HEK293 (cell line): ENCODE measurements around the gene RPS29.
A peak's percentile ranks its signal among the peaks of the same experiment; 100 is the strongest.

Experiments
- CTCF ChIA-PET: fragments of 350-600 bp; formaldehyde crosslinking; extraction: SDS; loops from one replicate; lab custom pipeline; 2021; ENCODE audit warnings: antibody characterized with exemption; lab: Yijun Ruan, JAX
- POLR2A ChIA-PET: fragments of 300-600 bp; formaldehyde crosslinking; extraction: SDS; loops from one replicate; lab custom pipeline; 2020; ENCODE audit warnings: antibody characterized with exemption, inconsistent platforms; lab: Yijun Ruan, JAX
- H3K27ac ChIP-seq: fragments of 200-500 bp; sonication (Bioruptor generic); 2 replicates; pipeline ENCODE4 v1.5.1; 2014; ENCODE audit warnings: low read depth, low read length, control low read depth, inconsistent platforms; ENCODE audit errors: extremely low read depth
- H3K36me3 ChIP-seq, 2 experiments: fragments of 200-500 bp in 1 of 2; sonication (Bioruptor generic) in 1 of 2; 1 replicate in 1 of 2; 2 replicates in 1 of 2; pipeline ENCODE4 v1.5.1; 2014 to 2017; ENCODE audit warnings: inconsistent platforms in 2 of 2, low read length in 2 of 2; ENCODE audit not compliant: control insufficient read depth in 2 of 2, insufficient read depth in 1 of 2
- H3K4me1 ChIP-seq: fragments of 200-500 bp; sonication (Bioruptor generic); 2 replicates; pipeline ENCODE4 v1.5.1; 2014; ENCODE audit warnings: mild to moderate bottlenecking, low read length, inconsistent platforms; ENCODE audit not compliant: control insufficient read depth, insufficient read depth
- H3K4me3 ChIP-seq: 2 replicates; pipeline ENCODE4 v1.5.1; 2011; ENCODE audit warnings: low read depth, mild to moderate bottlenecking, control low read depth, low read length, moderate library complexity
- H3K9me3 ChIP-seq: fragments of 200-500 bp; sonication (Bioruptor generic); 2 replicates; pipeline ENCODE4 v1.5.1; 2014; ENCODE audit warnings: low read depth, low read length, inconsistent platforms; ENCODE audit not compliant: control insufficient read depth, insufficient read depth
- CTCF ChIP-seq: fragments of 450-650 bp; formaldehyde crosslinking; IDR thresholded peaks from 2 replicates; pipeline ENCODE4 v1.5.1; 2016; ENCODE audit warnings: missing biosample characterization, missing genetic modification characterization
- GFI1B ChIP-seq: fragments of 450-650 bp; formaldehyde crosslinking; IDR thresholded peaks from 2 replicates; pipeline ENCODE4 v1.5.1; 2016; ENCODE audit warnings: missing biosample characterization, missing genetic modification characterization
- KLF8 ChIP-seq: fragments of 450-650 bp; formaldehyde crosslinking; IDR thresholded peaks from 2 replicates; pipeline ENCODE4 v1.5.1; 2016; ENCODE audit warnings: missing biosample characterization, missing genetic modification characterization
- ZBTB44 ChIP-seq: fragments of 450-650 bp; IDR thresholded peaks from 2 replicates; pipeline ENCODE4 v1.5.1; 2018; ENCODE audit warnings: missing biosample characterization, mild to moderate bottlenecking, missing genetic modification characterization
- ZNF133 ChIP-seq: fragments of 450-650 bp; formaldehyde crosslinking; IDR thresholded peaks from 2 replicates; pipeline ENCODE4 v1.5.1; 2016; ENCODE audit warnings: missing biosample characterization, missing genetic modification characterization
- ZNF174 ChIP-seq: fragments of 450-650 bp; formaldehyde crosslinking; IDR thresholded peaks from 2 replicates; pipeline ENCODE4 v1.5.0; 2017; ENCODE audit warnings: missing biosample characterization, mild to moderate bottlenecking, missing genetic modification characterization
- ZNF266 ChIP-seq: fragments of 450-650 bp; formaldehyde crosslinking; IDR thresholded peaks from 2 replicates; pipeline ENCODE4 v1.5.1; 2016; ENCODE audit warnings: missing biosample characterization, missing genetic modification characterization, low read depth
- ZNF274 ChIP-seq, 2 experiments: fragments of 200-500 bp in 1 of 2; fragments of 450-650 bp in 1 of 2; sonication (Bioruptor generic) in 1 of 2; formaldehyde crosslinking in 1 of 2; IDR thresholded peaks; 2 replicates each; pipeline versions ENCODE4 v1.5.1 to v1.6.1; 2014 to 2016; ENCODE audit warnings: borderline replicate concordance in 1 of 2, inconsistent platforms in 1 of 2, low read length in 1 of 2, missing biosample characterization in 1 of 2, missing genetic modification characterization in 1 of 2
- ZNF560 ChIP-seq: fragments of 450-650 bp; formaldehyde crosslinking; IDR thresholded peaks from 2 replicates; pipeline ENCODE4 v1.5.1; 2017; ENCODE audit warnings: missing biosample characterization, missing genetic modification characterization, borderline replicate concordance
- ZNF629 ChIP-seq: fragments of 450-650 bp; formaldehyde crosslinking; IDR thresholded peaks from 2 replicates; pipeline ENCODE4 v1.5.1; 2017; ENCODE audit warnings: missing biosample characterization, missing genetic modification characterization
- ZNF654 ChIP-seq: fragments of 450-650 bp; formaldehyde crosslinking; IDR thresholded peaks from 2 replicates; pipeline ENCODE4 v1.5.1; 2016; ENCODE audit warnings: low read depth, missing biosample characterization, missing genetic modification characterization
- ZNF777 ChIP-seq: fragments of 450-650 bp; formaldehyde crosslinking; IDR thresholded peaks from 2 replicates; pipeline ENCODE4 v1.5.1; 2017; ENCODE audit warnings: missing biosample characterization, missing genetic modification characterization, borderline replicate concordance
- ZNF843 ChIP-seq: fragments of 450-650 bp; formaldehyde crosslinking; IDR thresholded peaks from 2 replicates; pipeline ENCODE4 v1.5.1; 2016; ENCODE audit warnings: missing biosample characterization, missing genetic modification characterization

The RPS29 gene

GRCh38 chr14:49551569-49551968 lies 34.6 kb downstream of the RPS29 start:
- CTCF ChIA-PET, result interaction anchor here (1.2 to 7.1 kb wide), 6 partner anchors 13 to 371 kb away, joined by 3 to 71 read pairs (median 4); no protein-coding TSS in a partner anchor
- H3K36me3 ChIP-seq, result no peaks in the 10 kb centered on the region
- no peak for TF ChIP-seq ZNF266 (tag by site-specific recombination)
- no peak for TF ChIP-seq ZBTB44 (tag by site-specific recombination)
- TF ChIP-seq ZNF629, result no peak
- no peak for TF ChIP-seq ZNF274 (IDR thresholded peaks at IDR 0.05; ENCODE audit: low read length)
- TF ChIP-seq ZNF274 (tag by site-specific recombination; IDR thresholded peaks at IDR 0.05; ENCODE audit: borderline replicate concordance), result no peak
- TF ChIP-seq ZNF174 (tag by site-specific recombination), result no peak
- no peak for TF ChIP-seq ZNF133 (tag by site-specific recombination)
- TF ChIP-seq ZNF560, result no peak
- TF ChIP-seq, all 188 proteins: peak for 0
- H3K4me3 ChIP-seq, result no peak overlapping the region
- no peak overlapping the region for H3K27ac ChIP-seq
- POLR2A ChIA-PET, result no interaction called here
- no peaks in the 10 kb centered on the region for H3K4me1 ChIP-seq
- H3K9me3 ChIP-seq, result no peaks in the 10 kb centered on the region

GRCh38 chr14:49550286-49551184 lies 35.6 kb downstream of the RPS29 start:
- POLR2A ChIA-PET, result no interaction called here
- no peak overlapping the region for H3K4me3 ChIP-seq
- CTCF ChIA-PET, result interaction anchor here (0.6 to 7.1 kb wide), 15 partner anchors 12 to 647 kb away, joined by 3 to 71 read pairs (median 4); no protein-coding TSS in a partner anchor
- no peaks in the 10 kb centered on the region for H3K36me3 ChIP-seq
- no peak overlapping the region for H3K27ac ChIP-seq
- TF ChIP-seq GFI1B (tag by site-specific recombination) (no peak), ZNF654 (peak; percentile 26), CTCF (tag by site-specific recombination) (0 out of 2 replicates have a peak, but pooled peaks have one; percentile 14)
- H3K9me3 ChIP-seq, result no peaks in the 10 kb centered on the region
- H3K4me1 ChIP-seq, result no peaks in the 10 kb centered on the region

- TF ChIP-seq ZNF777 (tag by site-specific recombination) (no peak), KLF8 (tag by site-specific recombination) (no peak)
- POLR2A ChIA-PET, result no interaction called here
- H3K4me1 ChIP-seq, result no peaks in the 10 kb centered on the region
- no peaks in the 10 kb centered on the region for H3K9me3 ChIP-seq
- no peak overlapping the region for H3K27ac ChIP-seq
- CTCF ChIA-PET, result interaction anchor here (0.7 to 7.1 kb wide), 4 partner anchors 12 to 109 kb away, joined by 3 to 71 read pairs (median 3); no protein-coding TSS in a partner anchor
- no peak overlapping the region for H3K4me3 ChIP-seq
- no peaks in the 10 kb centered on the region for H3K36me3 ChIP-seq
These were observed 36.3 kb downstream of the RPS29 start for GRCh38 chr14:49549881-49550280.

- ChIA-PET CTCF (interaction anchor here (0.7 to 7.1 kb wide), 2 partner anchors 88 to 109 kb away, joined by 3 to 71 read pairs; no protein-coding TSS in a partner anchor), POLR2A (no interaction called here)
- Histone ChIP-seq H3K9me3 (no peaks in the 10 kb centered on the region), H3K4me3 (no peak overlapping the region), H3K27ac (no peak overlapping the region), H3K4me1 (no peaks in the 10 kb centered on the region), H3K36me3 (no peaks in the 10 kb centered on the region)
- TF ChIP-seq ZNF274 (IDR thresholded peaks at IDR 0.05; ENCODE audit: low read length) (no peak), ZNF274 (tag by site-specific recombination; IDR thresholded peaks at IDR 0.05; ENCODE audit: borderline replicate concordance) (no peak), ZNF843 (tag by site-specific recombination) (no peak)
These were observed 36.7 kb downstream of the RPS29 start for GRCh38 chr14:49549446-49549845.
